Measurements from ENCODE around the gene GNA14.
"Not testable (repeated sequence)": the region's sequence is repeated elsewhere in the genome, so short reads cannot be mapped to it uniquely, and the experiment has no call there.

Gene GNA14

DNA sequence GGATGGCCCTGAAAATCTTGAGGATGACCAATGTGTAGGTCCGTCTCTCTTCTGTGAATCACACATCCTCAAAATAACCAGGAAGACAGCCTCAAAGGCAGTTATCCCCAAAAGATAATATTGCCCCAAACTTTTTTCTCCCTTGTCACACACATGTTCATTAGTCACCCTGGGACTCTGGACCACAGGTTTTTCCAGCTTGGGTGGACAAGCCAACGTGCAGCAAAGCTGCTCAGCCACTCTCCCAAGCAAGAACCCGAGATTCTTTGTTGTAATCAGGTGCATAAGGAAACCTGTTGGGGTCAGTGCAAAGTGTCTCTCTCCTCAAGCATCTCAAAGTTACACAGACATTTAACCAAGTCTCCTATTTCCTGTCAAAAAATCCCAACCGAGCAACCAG lies 196.6 kb downstream of the GNA14 start:
- no peak for DNase-seq (ENCODE audit: low read depth)
- TF ChIP-seq, protein P1, sequence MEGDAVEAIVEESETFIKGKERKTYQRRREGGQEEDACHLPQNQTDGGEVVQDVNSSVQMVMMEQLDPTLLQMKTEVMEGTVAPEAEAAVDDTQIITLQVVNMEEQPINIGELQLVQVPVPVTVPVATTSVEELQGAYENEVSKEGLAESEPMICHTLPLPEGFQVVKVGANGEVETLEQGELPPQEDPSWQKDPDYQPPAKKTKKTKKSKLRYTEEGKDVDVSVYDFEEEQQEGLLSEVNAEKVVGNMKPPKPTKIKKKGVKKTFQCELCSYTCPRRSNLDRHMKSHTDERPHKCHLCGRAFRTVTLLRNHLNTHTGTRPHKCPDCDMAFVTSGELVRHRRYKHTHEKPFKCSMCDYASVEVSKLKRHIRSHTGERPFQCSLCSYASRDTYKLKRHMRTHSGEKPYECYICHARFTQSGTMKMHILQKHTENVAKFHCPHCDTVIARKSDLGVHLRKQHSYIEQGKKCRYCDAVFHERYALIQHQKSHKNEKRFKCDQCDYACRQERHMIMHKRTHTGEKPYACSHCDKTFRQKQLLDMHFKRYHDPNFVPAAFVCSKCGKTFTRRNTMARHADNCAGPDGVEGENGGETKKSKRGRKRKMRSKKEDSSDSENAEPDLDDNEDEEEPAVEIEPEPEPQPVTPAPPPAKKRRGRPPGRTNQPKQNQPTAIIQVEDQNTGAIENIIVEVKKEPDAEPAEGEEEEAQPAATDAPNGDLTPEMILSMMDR (conservative IDR thresholded peaks at IDR 0.05; ENCODE audit: low read length) = no peak

DNA sequence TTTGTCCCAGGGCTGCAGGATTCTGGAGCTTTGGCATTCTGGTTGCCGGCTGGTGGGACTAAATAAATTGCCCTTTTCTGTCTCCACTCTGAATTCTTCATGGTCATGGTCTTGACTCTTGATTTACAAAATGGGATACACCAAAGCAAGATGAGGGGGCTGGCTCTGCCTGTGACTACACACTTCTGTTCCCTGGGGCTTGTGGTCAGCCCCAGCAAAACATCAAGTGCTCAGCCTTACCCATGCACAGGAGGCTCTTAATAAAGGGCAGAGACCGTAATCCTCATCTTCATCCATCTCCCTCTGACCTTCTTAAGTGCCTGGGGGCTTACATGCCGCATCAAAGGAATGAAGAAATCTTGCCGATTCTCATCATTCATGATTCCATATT lies 198.0 kb downstream of the GNA14 start:
- TF ChIP-seq, protein P1 (conservative IDR thresholded peaks at IDR 0.05; ENCODE audit: low read length) = no peak
- no peak overlapping the region for H3K4me3 ChIP-seq (ENCODE audit: low read length)
- no peak for DNase-seq (ENCODE audit: low read depth)

More for the DNA sequence above, 196.6 kb downstream of the GNA14 start:
- no peak overlapping the region for H3K4me3 ChIP-seq (ENCODE audit: low read length)

DNA sequence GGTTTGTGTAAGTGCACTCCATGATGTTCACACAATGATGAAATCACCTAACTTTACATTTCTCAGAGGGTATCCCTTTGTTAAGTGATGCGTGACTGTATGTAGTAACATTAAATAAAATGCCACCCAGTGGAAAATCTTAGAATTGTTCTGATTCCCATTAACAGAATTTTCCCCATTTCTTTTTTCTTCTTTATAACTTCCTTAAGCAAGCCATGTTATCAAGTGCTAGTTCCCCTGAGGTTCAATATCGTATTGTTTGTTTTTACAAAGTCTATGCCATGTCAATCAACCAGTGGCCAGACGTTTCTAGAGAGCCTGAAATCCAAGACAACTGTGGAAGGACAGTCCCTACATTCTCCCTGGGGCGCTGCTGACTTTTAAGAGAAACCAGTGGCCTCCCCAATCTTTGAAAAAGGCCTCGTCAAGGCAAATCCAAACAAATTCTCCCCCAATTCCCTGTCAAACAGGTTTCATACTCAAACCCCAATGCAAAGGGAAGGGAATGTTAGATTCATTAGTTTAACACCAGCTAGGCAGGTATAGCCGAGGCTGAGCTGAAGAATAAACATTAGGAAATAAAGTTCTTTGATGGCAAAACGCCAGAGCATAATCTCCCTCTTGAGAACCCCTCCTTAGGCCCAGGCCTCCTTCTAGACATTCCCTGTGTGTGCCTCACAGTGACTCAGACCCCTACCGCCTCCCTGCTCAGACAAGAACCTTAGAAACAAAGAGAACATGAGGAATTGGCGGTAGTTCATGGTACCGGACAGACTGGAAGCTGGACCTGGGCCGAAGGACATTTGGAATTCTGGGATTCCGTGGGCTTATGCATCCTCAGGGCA lies 198.7 kb downstream of the GNA14 start:
- H3K4me3 ChIP-seq (ENCODE audit: low read length) = no peak overlapping the region
- DNase-seq (ENCODE audit: low read depth) = peak; percentile 46
- TF ChIP-seq, protein P1 (conservative IDR thresholded peaks at IDR 0.05; ENCODE audit: low read length) = peak; percentile 19

DNA sequence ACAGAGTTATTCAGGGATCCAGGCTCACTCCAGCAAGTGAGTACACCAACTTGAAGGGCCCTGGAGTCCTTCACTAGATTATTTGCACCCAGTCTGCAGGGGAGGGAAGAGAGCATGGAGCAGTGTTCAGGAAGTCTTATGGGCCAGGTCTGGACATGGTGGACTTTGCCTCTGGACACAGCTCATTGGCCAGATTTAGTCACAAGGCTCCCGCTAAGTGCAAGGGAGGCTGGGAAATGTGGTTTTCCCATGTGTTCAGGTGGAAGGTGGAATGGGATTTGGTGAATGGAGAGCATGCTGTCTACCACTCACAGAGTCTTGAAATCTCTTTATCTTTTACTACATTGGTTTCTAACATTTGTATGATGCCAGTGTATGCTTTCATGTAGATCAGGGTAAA lies 200.5 kb downstream of the GNA14 start:
- no peak overlapping the region for H3K4me3 ChIP-seq (ENCODE audit: low read length)
- no peak for DNase-seq (ENCODE audit: low read depth)
- TF ChIP-seq, protein P1 (conservative IDR thresholded peaks at IDR 0.05; ENCODE audit: low read length) = no peak

DNA sequence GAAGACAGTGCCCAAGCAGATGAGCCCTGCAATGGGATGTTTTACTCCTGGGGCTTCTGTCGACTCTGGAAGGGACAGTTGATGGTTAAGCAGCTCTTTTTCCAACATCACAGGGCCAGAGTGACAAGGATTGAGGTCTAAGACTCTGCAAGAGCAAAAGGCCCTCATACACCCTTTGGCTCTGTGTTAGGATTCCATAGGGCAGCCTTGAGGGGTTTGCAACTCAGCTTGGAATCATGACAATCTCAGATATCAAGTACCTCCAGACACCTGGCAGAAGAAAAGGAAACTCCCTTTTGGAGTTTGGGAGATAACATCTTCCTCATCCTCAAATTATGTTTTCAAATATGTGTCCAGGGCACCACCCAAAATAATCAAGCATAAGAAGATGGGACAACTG lies 205.7 kb downstream of the GNA14 start:
- TF ChIP-seq, protein P1 (conservative IDR thresholded peaks at IDR 0.05; ENCODE audit: low read length) = no peak
- H3K4me3 ChIP-seq (ENCODE audit: low read length) = no peak overlapping the region
- no peak for DNase-seq (ENCODE audit: low read depth)

DNA sequence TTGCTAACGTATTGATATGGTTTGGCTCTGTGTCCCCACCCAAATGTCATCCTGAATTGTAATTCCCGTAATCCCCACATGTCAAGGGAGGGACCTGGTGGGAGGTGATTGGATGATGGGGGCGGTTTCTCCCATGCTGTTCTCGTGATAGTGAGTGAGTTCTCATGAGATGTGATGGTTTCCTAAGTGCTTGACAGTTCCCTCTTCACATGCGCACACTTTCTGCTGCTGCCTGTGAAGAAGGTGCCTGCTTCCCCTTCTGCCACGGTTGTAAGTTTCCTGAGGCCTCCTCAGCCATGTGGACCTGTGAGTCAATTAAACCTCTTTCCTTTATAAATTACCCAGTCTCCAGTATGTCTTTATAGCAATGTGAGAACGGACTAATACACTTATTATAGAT lies 207.0 kb downstream of the GNA14 start:
- DNase-seq (ENCODE audit: low read depth); H3K4me3 ChIP-seq (ENCODE audit: low read length): not testable (repeated sequence)

DNA sequence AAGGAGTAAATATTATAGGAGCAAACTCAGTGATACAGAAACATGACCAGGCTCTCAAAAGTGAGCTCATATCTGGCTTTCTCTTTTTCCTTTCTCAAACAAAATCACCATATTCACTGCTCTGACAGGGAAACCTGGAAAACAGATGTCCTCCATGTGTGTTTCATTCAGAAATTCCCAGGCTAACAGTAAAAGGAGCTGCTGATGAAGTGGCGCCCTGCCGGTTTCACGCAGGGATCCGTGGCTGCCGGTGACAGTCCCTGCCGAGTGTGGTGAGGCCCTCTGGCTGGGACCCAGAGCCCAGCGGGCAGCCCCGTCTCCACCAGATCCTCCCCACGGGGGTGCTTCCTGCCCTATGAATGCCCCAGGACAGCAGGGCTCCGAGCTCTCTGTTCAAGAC lies 208.1 kb downstream of the GNA14 start:
- DNase-seq (ENCODE audit: low read depth) = peak; percentile 66
- TF ChIP-seq, protein P1 (conservative IDR thresholded peaks at IDR 0.05; ENCODE audit: low read length) = no peak
- H3K4me3 ChIP-seq (ENCODE audit: low read length) = peak overlapping the region; percentile 28

All from AG10803 (cell line).